Activated CD4-positive, alpha-beta T cell treated with anti-CD3 and anti-CD28 coated beads for 48 hours (primary cell): Measurements from ENCODE around the gene PIKFYVE.
"Not testable (repeated sequence)": the region's sequence is repeated elsewhere in the genome, so short reads cannot be mapped to it uniquely, and the experiment has no call there.

Experiments used
- DNase-seq: peaks from one replicate; pipeline ENCODE4 v3.0.0-alpha.2; 2020

Gene PIKFYVE

GRCh38 chr2:208265801-208266552, at the start of gene PIKFYVE:
PIKFYVE (plus strand) TSS chr2:208266255; CDS start chr2:208271520, 5,265 bp downstream.
- peak; percentile 91 for DNase-seq

DNA sequence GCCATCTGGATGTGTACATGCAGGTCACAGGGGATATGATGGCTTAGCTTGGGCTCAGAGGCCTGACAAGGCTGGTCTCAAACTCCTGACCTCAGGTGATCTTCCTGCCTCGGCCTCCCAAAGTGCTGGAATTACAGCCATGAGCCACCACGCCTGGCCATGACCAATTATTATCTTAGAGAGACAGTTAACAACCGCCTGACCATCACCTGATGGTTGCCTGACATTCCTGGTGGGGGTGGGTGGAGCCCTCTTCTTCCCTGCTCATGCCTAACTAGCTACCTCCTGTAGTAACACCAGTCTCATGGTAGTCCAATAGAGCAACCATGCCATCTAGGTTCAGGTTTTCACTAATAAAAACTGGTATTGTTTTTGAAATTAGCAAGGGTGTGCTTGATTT, 44.2 kb upstream of the PIKFYVE start:
- DNase-seq = not testable (repeated sequence)

DNA sequence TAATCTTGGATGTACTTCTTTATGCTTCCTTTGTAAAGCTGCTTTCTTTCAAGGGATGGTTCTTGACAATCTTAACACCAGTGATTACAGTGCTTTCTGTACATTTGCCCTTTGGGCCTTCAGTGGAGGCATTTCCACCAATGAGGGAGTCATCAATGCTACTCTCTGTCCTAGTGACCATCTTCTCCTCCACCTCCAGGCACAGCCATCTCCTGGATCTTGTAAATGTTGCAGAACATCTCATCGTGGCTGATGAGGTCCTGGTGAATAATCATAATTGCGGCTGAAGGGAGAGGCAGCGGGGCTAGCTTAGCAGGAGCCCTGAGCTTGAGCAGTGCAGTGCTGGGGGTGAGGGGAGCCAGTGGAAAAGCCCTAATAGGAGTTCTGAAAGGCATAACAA, 43.7 kb upstream of the PIKFYVE start:
- no peak for DNase-seq

DNA sequence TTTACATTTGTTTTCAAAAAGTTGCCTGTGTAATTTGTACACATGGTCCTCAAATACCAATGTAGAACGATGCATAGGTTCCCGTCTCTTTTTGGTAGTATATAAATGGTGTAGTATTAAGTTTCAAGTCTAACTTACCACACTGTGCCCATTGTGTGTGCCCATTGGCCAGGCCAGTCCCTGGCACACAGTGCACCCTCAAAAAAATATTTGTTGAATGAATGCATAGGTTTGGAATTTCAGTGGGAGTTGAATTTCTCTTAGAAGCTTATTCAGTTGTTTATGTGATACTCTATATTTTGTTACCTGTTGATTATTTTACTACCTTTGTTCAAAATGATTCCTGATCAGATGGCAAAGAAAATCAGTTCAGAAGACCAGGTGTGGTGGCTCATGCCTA, 41.3 kb upstream of the PIKFYVE start:
- DNase-seq = no peak

- DNase-seq = no peak
Observed at GRCh38 chr2:208227581-208228232, 38.3 kb upstream of the PIKFYVE start.

- no peak for DNase-seq
Observed at GRCh38 chr2:208228476-208228875, 37.6 kb upstream of the PIKFYVE start.

DNA sequence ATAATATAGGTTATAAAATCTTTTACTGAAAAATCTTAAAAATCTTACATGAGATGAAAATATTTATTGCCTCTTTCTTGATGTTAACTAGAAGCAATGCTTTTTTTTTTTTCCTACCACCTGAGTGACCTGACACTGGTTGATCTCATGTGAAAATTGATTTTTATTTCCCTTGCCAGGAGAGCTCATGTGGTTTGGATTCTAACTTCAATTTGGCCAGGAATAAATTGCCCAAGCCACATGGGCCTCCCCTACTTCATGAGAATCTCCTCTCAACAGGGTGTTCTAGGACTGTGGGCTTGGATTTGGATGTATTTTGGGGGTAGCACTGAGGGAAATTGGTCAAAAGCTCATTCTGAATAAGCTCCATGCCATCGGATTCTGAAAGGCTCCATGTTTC, 31.3 kb upstream of the PIKFYVE start:
- DNase-seq = no peak

GRCh38 chr2:208235860-208236259, 30.2 kb upstream of the PIKFYVE start:
- no peak for DNase-seq

- no peak for DNase-seq
Observed at GRCh38 chr2:208239770-208240493, 26.1 kb upstream of the PIKFYVE start.

DNA sequence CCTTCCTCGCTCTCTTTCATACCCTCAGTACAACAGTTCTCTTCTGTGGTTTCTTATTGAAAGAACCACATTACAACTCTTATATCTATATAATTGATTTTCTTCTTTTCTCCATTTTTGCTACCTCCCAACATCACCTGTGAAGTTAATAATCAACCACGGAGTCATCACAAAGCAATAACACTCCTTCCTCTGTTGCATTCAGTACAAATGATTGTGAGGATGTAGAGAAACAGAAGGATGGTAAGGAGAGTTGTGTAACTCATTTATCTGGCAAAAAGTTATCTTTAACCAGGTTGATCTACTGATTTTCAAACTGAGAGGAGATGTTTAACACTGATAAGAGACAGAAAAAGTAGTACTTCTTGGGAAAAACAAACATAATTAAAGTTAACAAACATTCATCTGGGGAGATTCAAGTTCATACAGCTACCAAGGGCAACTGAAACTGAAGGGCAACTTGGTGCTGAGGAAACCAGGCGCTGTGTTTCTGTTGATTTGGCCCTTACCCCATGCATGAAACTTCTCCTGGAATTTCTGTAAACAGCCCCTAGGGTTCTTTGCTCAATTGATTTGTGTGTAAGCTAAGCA, 25.3 kb upstream of the PIKFYVE start:
- DNase-seq = no peak

DNA sequence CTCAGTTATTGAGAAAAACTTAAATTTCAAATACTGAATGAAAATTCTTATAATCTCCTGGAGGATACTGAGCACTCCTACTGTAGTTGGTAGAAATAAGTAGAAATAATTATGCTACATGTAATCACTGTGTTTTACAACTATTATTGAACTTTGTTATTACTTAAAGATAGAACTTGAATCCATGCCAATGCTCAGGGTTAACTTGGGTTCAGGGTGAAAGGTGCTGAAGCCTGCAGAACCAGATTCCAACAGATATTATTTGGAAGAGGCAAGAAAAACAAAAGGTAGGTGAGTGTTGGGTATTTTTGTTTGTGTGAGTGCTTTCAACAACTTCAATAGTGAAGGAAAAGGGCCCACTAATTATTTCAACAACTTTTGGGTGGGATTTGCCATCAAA, 21.6 kb upstream of the PIKFYVE start:
- no peak for DNase-seq

- no peak for DNase-seq
Observed at GRCh38 chr2:208245746-208246145, 20.3 kb upstream of the PIKFYVE start.

DNA sequence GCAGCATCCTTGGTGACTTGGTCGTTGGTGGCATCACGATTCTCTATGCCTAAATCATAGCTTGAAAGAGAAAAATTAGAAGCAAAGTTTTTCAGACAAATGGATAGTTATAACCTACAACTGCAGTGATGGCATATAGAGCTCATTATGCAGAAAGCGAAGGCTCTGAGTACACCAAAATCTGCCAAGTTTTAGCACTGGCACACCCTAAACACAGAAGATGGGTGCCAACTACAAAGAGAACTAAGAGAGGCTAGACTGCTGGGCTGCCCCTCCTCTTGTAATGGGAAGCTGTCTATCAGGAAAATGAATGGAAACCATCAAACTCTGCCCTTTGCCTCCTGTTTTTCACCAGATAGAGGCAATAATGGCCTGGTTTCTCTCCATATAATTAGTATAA, 17.5 kb upstream of the PIKFYVE start:
- DNase-seq = no peak

DNA sequence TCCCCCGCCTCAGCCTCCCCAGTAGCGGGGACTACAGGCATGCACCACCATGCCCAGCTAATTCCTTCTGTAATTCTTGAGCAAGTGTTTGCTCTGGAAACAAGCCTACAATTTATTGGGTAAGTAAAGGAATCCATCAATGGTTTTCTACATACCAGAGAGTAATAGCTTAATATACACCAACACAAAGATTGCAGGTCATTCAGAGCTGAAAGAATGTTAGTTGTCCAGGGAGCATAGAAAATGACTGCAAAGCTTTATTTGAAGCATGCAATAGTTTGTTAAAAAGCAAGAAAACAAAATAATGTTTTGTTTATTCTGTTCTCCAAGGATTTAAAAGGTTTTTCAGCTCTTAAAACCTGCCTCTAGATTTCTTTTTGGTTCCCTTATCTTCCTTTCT, 16.8 kb upstream of the PIKFYVE start:
- no peak for DNase-seq

GRCh38 chr2:208250388-208250787, 15.7 kb upstream of the PIKFYVE start:
- no peak for DNase-seq

- DNase-seq = no peak
Observed at GRCh38 chr2:208251098-208251497, 15.0 kb upstream of the PIKFYVE start.

- DNase-seq = no peak
Observed at GRCh38 chr2:208252716-208253492, 13.2 kb upstream of the PIKFYVE start.

DNA sequence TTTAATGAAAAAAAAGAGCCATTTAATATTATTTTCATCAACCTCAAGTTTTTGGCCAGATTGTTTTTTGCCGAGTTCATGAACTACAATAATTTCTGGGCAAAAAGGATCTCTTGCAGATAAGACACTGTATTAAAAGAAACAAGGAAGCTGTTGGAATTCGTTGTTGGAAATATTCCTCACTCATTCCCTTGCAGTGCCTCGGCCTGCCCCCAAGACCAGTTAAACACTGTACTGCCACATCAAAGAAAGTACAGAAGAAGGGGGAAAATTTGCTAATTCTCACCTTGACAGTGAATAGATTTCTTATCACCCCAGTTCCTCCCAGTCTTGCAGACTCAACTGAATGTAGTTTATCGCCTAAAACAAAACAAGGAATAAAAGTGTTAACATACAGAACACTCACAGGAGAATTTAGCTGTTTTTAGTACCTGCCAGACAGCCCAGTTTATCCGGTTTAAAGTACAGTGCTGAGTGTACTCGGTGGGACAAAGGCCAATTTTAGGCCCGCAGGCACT, 12.4 kb upstream of the PIKFYVE start:
- no peak for DNase-seq

- peak; percentile 85 for DNase-seq
Observed at GRCh38 chr2:208254118-208254870, 11.8 kb upstream of the PIKFYVE start.

- peak; percentile 97 for DNase-seq
Observed at GRCh38 chr2:208254871-208255556, 11.0 kb upstream of the PIKFYVE start, which contains the start of gene IDH1. IDH1 (minus strand) TSS chr2:208255071; CDS start chr2:208251551, 3,520 bp downstream.

- no peak for DNase-seq
Observed at GRCh38 chr2:208255557-208256106, 10.4 kb upstream of the PIKFYVE start.
